ENCODE measurements around the gene RNLS. TPM values are rescaled to one million over a fixed set of nuclear protein-coding genes. Genes with fewer than 3 reads are reported as not detected.

The RNLS gene
- total RNA-seq, 1 experiment from 2014 or later: not detected

DNA sequence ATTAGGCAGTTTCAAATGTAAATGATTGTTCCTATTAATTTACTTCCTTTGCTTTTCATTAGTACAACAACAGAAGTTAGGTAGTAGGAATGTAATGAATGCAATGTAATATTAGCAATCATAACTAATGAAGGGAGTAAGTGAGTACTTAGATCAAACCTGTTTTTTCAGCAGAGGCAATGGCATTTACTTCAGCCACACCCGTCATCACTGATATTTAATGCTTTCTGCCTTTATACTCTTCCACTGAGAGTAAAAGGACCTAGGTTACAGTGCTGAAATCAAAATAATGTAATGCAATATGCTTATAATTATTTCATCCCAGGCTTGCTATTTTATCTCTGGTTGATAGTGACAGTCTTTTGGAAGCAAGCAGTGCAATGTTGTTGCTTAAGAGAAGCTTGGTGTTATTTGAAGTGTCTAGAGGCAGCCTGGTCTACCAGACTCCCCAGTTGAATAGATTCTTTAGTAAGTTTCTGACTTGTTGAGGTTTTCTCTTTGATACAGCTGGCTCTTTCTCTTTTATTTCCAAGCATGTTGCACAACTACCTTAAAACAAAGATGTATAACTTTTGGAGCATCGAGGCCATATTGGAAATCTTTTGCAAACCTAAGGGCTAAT is 149.4 kb downstream of the RNLS start:
- Histone ChIP-seq H3K4me3 (replicated peaks in 1 of 2; ENCODE audit: low read depth in 1 of 2, low read length in 2 of 2) (no peak overlapping the region), H3K27ac (ENCODE audit: low read depth, low read length) (no peak overlapping the region), H3K4me1 (ENCODE audit: control insufficient read depth in 1 of 2, insufficient read depth in 2 of 2, low read length in 2 of 2) (peaks cover 14 to 22% of the 10 kb centered on the region in 2 experiments), H3K4me2 (ENCODE audit: low read length) (no peak overlapping the region), H3K36me3 (ENCODE audit: control insufficient read depth in 1 of 2, insufficient read depth in 2 of 2, low read length in 2 of 2) (no peaks in the 10 kb centered on the region), H3K9ac (ENCODE audit: low read length) (no peak overlapping the region), H3K9me2 (ENCODE audit: insufficient read depth) (no peaks in the 10 kb centered on the region), H3K27me3 (ENCODE audit: insufficient read depth, low read length) (no peaks in the 10 kb centered on the region), H3K9me3 (ENCODE audit: control insufficient read depth in 1 of 2, insufficient read depth in 1 of 2, low read depth in 1 of 2, low read length in 2 of 2) (no peaks in the 10 kb centered on the region), H4K20me1 (ENCODE audit: insufficient read depth) (no peaks in the 10 kb centered on the region), H3K79me2 (ENCODE audit: insufficient read depth, low read length) (no peaks in the 10 kb centered on the region), H2AFZ (ENCODE audit: low read depth, low read length, poor library complexity, severe bottlenecking) (no peak overlapping the region)
- ChIA-PET RAD21 (ENCODE audit: low non-redundant PET in 1 of 2, low total read pairs in 2 of 2, uncharacterized antibody in 2 of 2, unreplicated experiment in 2 of 2) (no interaction called here), CTCF (no interaction called here), POLR2A (no interaction called here)
- BruUV-seq (replicated peaks): no TSS peak
- DNase-seq (ENCODE audit: low read depth, low spot score) (no peak), ATAC-seq (no peak)
- intact Hi-C loops (cut with micrococcal nuclease): no loop called here
- TF ChIP-seq YY1 (IDR thresholded peaks at IDR 0.05; ENCODE audit: extremely low read depth, insufficient replicate concordance, low read depth, low read length): no peak
- TF ChIP-seq, protein P1, sequence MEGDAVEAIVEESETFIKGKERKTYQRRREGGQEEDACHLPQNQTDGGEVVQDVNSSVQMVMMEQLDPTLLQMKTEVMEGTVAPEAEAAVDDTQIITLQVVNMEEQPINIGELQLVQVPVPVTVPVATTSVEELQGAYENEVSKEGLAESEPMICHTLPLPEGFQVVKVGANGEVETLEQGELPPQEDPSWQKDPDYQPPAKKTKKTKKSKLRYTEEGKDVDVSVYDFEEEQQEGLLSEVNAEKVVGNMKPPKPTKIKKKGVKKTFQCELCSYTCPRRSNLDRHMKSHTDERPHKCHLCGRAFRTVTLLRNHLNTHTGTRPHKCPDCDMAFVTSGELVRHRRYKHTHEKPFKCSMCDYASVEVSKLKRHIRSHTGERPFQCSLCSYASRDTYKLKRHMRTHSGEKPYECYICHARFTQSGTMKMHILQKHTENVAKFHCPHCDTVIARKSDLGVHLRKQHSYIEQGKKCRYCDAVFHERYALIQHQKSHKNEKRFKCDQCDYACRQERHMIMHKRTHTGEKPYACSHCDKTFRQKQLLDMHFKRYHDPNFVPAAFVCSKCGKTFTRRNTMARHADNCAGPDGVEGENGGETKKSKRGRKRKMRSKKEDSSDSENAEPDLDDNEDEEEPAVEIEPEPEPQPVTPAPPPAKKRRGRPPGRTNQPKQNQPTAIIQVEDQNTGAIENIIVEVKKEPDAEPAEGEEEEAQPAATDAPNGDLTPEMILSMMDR (IDR thresholded peaks at IDR 0.05 in 2 of 3, conservative IDR thresholded peaks at IDR 0.05 in 1 of 3; ENCODE audit: borderline replicate concordance in 1 of 3, insufficient read depth in 1 of 3, low read depth in 2 of 3, low read length in 2 of 3): no peak
- no peak for TF ChIP-seq CEBPB (IDR thresholded peaks at IDR 0.05; ENCODE audit: low read depth)

DNA sequence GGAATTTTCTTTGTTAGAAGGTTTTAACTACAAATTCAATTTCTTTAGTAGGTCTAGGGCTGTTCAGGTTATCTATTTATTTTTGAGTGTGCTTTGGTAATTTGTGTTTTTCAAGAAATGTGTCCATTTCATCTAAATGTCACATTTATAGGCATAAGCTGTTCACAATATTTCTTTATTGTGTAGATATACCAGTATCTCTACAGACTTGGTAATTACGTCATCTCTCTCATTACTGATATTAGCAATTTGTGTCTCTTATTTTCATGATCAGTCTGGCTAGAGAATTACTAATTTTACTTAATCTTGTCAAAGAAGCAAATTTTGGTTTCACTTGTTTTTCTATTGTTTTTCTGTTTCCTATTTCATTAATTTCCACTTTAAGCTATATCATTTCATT is 152.0 kb downstream of the RNLS start:
- no peaks in the 10 kb centered on the region for H4K20me1 ChIP-seq (ENCODE audit: insufficient read depth)
- intact Hi-C loops (cut with micrococcal nuclease): no loop called here
- H3K27me3 ChIP-seq (ENCODE audit: insufficient read depth, low read length): no peaks in the 10 kb centered on the region
- no peak overlapping the region for H3K4me2 ChIP-seq (ENCODE audit: low read length)
- H3K4me1 ChIP-seq (ENCODE audit: control insufficient read depth in 1 of 2, insufficient read depth in 2 of 2, low read length in 2 of 2): peaks cover 24 to 30% of the 10 kb centered on the region in 2 experiments
- ChIA-PET RAD21 (ENCODE audit: low non-redundant PET in 1 of 2, low total read pairs in 2 of 2, uncharacterized antibody in 2 of 2, unreplicated experiment in 2 of 2) (no interaction called here), CTCF (no interaction called here), POLR2A (no interaction called here)
- BruUV-seq (replicated peaks): no TSS peak
- H2AFZ ChIP-seq (ENCODE audit: low read depth, low read length, poor library complexity, severe bottlenecking): no peak overlapping the region
- no peak overlapping the region for H3K4me3 ChIP-seq (replicated peaks in 1 of 2; ENCODE audit: low read depth in 1 of 2, low read length in 2 of 2)
- H3K9me2 ChIP-seq (ENCODE audit: insufficient read depth): no peaks in the 10 kb centered on the region
- no peak overlapping the region for H3K27ac ChIP-seq (ENCODE audit: low read depth, low read length)
- ATAC-seq (no peak), DNase-seq (ENCODE audit: low read depth, low spot score) (no peak)
- TF ChIP-seq, protein P2, sequence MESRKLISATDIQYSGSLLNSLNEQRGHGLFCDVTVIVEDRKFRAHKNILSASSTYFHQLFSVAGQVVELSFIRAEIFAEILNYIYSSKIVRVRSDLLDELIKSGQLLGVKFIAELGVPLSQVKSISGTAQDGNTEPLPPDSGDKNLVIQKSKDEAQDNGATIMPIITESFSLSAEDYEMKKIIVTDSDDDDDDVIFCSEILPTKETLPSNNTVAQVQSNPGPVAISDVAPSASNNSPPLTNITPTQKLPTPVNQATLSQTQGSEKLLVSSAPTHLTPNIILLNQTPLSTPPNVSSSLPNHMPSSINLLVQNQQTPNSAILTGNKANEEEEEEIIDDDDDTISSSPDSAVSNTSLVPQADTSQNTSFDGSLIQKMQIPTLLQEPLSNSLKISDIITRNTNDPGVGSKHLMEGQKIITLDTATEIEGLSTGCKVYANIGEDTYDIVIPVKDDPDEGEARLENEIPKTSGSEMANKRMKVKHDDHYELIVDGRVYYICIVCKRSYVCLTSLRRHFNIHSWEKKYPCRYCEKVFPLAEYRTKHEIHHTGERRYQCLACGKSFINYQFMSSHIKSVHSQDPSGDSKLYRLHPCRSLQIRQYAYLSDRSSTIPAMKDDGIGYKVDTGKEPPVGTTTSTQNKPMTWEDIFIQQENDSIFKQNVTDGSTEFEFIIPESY (IDR thresholded peaks at IDR 0.05; ENCODE audit: extremely low read depth, insufficient replicate concordance, low read length): no peak
- TF ChIP-seq YY1 (IDR thresholded peaks at IDR 0.05; ENCODE audit: extremely low read depth, insufficient replicate concordance, low read depth, low read length): no peak
- H3K36me3 ChIP-seq (ENCODE audit: control insufficient read depth in 1 of 2, insufficient read depth in 2 of 2, low read length in 2 of 2): no peaks in the 10 kb centered on the region
- no peak overlapping the region for H3K9ac ChIP-seq (ENCODE audit: low read length)
- no peaks in the 10 kb centered on the region for H3K79me2 ChIP-seq (ENCODE audit: insufficient read depth, low read length)
- H3K9me3 ChIP-seq (ENCODE audit: control insufficient read depth in 1 of 2, insufficient read depth in 1 of 2, low read depth in 1 of 2, low read length in 2 of 2): no peaks in the 10 kb centered on the region

All from HCT116 (cell line).